Sigmoid colon (tissue), 7 donors: Measurements from ENCODE around the gene FARP2. TPM values are rescaled to one million over a fixed set of nuclear protein-coding genes. Genes with fewer than 3 reads are reported as not detected.

Experiments
- DNase-seq: peaks from one replicate; pipeline ENCODE4 v3.0.0-alpha.2; 2019
- H3K27ac ChIP-seq, 4 donors: fragments of 200-600 bp; sonication (generic); one replicate each; pipeline ENCODE4 v1.5.1; 2016 to 2019; ENCODE audit warnings: mild to moderate bottlenecking in 1 of 4
- H3K27me3 ChIP-seq, 3 donors: fragments of 200-600 bp; sonication (generic); one replicate each; pipeline ENCODE4 v1.5.1; 2019; ENCODE audit warnings: mild to moderate bottlenecking in 1 of 3
- H3K36me3 ChIP-seq, 4 donors: fragments of 200-600 bp; sonication (generic); one replicate each; pipeline ENCODE4 v1.5.1; 2016 to 2019
- H3K4me1 ChIP-seq, 4 donors: fragments of 200-600 bp; sonication (generic); one replicate each; pipeline ENCODE4 v1.5.1; 2017 to 2019
- H3K4me3 ChIP-seq, 4 donors: fragments of 200-600 bp; sonication (generic); one replicate each; pipeline ENCODE4 v1.5.1; 2017 to 2019; ENCODE audit warnings: mild to moderate bottlenecking in 2 of 4, moderate library complexity in 1 of 4
- H3K9me3 ChIP-seq, 4 donors: fragments of 200-600 bp in 3 of 4; sonication (generic) in 3 of 4; one replicate each; pipeline versions ENCODE4 v1.5.1 to v1.6.1; 2013 to 2019
- EP300 ChIP-seq, 4 donors: sonication (generic); formaldehyde crosslinking; IDR thresholded peaks; one replicate each; pipeline ENCODE4 v1.6.1; 2017; ENCODE audit warnings: antibody characterized with exemption in 4 of 4
- POLR2A ChIP-seq, 2 donors: fragments of 450-650 bp; IDR thresholded peaks; one replicate each; pipeline ENCODE4 v1.6.1; 2016; ENCODE audit warnings: antibody characterized with exemption in 2 of 2, mild to moderate bottlenecking in 2 of 2, moderate library complexity in 2 of 2
- POLR2AphosphoS5 ChIP-seq, 4 donors: sonication (generic); formaldehyde crosslinking; IDR thresholded peaks; one replicate each; pipeline ENCODE4 v1.6.1; 2017; ENCODE audit warnings: antibody characterized with exemption in 4 of 4
- WGBS, 2 donors: extraction: QIAGEN DNeasy Blood & Tissue Kit; methylation state at CpG; one replicate each; pipeline ENCODE4 v1.1.7; 2013; 5-methylcytosine and 5-hydroxymethylcytosine counted together
- intact Hi-C: fragments of 100-400 bp; cut with DNase I; formaldehyde crosslinking; loops from one replicate; pipeline ENCODE4 v1.15.1; 2023
- polyA plus RNA-seq, 3 donors: library from polyadenylated mRNA; stranded (reverse); fragments of 200-250 nt; gene quantifications; one replicate each; pipeline ENCODE4 v1.2.3, GENCODE V29; 2013
- total RNA-seq, 4 donors: library from RNA; depleted of rRNA; stranded (reverse); fragments of >200 nt; gene quantifications; one replicate each; pipeline ENCODE4 v1.1.0, GENCODE V29; 2016
- TF ChIP-seq, protein P1 (sequence below), 4 experiments: fragments of 450-650 bp in 3 of 4; fragments of 200-600 bp in 1 of 4; IDR thresholded peaks; one replicate each; pipeline ENCODE4 v1.5.1; 2016 to 2019; ENCODE audit warnings: antibody characterized with exemption in 4 of 4, mild to moderate bottlenecking in 3 of 4, moderate library complexity in 2 of 4
- donor health status: healthy with polysubstance abuse.
- donor health status: Bipolar disorder and iron deficiency.
- donor health status: healthy.

FARP2 gene
- total and polyA plus RNA-seq, 7 donors, result 19.3 to 41.6 (median 28.5) TPM

DNA sequence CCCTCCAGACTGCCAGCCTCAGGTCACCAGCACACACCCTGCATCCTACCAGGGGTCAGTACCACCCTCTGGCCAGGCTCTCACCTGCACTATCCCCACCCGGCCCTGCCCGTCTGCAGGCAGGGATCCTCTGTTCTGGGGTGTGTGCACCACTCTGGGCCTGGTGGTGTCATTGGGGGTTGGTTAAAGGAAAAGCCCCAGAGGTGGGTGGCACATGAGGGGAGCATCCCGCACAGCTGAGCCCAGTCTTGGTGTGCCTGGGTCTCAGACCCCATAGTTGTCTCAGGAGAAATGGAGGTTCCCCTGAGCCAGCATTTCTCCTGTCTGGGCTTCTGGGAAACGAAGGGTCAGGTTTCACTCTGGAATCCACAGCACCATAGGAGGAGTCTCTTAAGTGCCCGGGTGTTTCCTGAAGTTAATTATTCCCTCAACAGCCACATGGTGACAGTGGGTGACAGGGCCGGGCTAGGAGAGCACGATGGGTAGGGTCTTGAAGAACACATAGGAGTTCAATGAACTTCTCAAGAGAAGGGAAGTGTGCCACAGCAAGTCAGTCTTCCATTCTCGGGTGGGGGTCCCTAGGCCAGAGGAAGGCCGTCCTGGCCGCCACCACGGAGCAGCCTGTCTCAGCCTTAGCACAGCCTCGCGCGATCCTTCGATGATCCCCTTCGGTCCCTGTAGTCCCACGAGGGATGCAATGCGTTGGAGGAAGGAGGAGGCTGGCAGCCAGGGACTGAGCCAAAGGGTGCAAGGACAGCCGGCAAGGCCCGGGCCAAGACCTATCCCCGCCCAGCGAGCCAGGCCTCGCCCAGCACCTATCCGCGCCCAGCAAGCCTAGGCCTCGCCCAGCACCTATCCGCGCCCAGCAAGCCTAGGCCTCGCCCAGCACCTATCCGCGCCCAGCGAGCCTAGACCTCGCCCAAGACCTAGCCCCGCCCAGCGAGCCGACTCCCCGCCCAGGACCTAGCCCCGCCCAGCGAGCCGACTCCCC, 1.1 kb upstream of the FARP2 start:
- Histone ChIP-seq H3K4me3 (peak overlapping the region in 3 of 4 donors; percentile 15 to 39 (median 32)), H3K9me3 (no peaks in the 10 kb centered on the region), H3K4me1 (peaks cover 0 to 29% (median 23%) of the 10 kb centered on the region in 4 donors), H3K27me3 (no peaks in the 10 kb centered on the region), H3K27ac (peak overlapping the region; percentile 70 to 79 (median 78)), H3K36me3 (peaks cover 8 to 41% (median 25%) of the 10 kb centered on the region in 4 donors)
- TF ChIP-seq POLR2AphosphoS5 (IDR thresholded peaks at IDR 0.05), result peak in 2 of 4 donors; percentile 8 to 49
- TF ChIP-seq POLR2A (IDR thresholded peaks at IDR 0.05), result no peak
- DNase-seq, result peak; percentile 94
- intact Hi-C loops, result loop anchor here (5.0 to 10.0 kb wide), 5 partner anchors 152 to 350 kb away; partner anchors contain the start of genes ATG4B, ING5, STK25 and THAP4
- 9 to 37% methylated on average over 40 of the region's 40 CpGs for WGBS, 2 donors

DNA sequence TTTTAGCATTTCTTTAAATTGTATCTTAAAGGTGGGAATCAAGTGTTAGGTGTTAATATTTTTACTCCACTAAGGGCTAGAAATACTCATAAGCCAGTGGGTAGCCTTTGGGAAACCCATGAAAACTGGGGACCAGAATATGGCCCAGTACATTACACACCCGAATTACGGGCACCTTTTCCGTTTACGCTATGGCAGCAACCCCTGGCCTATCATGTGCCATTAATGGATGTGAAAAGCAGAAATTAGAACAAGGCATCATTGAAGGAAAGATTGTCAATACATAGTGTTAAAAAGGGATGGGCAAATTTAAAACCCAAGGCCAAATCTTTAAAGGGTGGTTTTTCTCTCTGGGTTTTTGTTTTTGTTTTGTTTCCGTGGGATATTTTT, 781 bp downstream of the FARP2 start:
- 4 to 34% methylated on average over 5 of the region's 5 CpGs for WGBS, 2 donors

DNA sequence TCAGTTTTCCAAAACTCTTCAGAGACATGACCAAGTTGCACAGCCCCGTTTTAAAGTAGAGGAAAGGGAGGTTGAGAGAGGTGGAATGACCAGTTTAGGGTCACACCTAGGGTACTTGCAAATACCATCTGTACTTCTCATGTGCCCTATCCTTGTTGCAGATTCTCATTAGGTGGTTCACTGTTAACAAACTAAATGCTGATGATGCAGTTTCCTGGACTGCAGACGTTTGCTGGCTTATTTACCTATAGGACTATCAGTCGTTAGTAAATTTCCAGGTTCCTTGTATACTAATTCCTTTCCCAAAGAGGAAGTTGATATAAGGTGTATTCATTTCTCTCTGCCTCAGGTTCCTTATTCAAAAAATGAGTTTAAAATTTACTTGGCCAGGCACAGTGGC, 1.4 kb downstream of the FARP2 start:
- 7 to 48% methylated on average over 3 of the region's 3 CpGs for WGBS, 2 donors
- intact Hi-C loops, result loop anchor here (2.0 to 10.0 kb wide), 7 partner anchors 85 to 347 kb away; partner anchors contain the start of genes ATG4B, ING5, PASK and STK25
- Histone ChIP-seq H3K27ac (no peak overlapping the region), H3K4me1 (peaks cover 0 to 29% (median 23%) of the 10 kb centered on the region in 4 donors), H3K4me3 (no peak overlapping the region), H3K36me3 (peaks cover 0 to 15% (median 4%) of the 10 kb centered on the region in 4 donors), H3K27me3 (no peaks in the 10 kb centered on the region), H3K9me3 (no peaks in the 10 kb centered on the region)
- TF ChIP-seq, protein P1, sequence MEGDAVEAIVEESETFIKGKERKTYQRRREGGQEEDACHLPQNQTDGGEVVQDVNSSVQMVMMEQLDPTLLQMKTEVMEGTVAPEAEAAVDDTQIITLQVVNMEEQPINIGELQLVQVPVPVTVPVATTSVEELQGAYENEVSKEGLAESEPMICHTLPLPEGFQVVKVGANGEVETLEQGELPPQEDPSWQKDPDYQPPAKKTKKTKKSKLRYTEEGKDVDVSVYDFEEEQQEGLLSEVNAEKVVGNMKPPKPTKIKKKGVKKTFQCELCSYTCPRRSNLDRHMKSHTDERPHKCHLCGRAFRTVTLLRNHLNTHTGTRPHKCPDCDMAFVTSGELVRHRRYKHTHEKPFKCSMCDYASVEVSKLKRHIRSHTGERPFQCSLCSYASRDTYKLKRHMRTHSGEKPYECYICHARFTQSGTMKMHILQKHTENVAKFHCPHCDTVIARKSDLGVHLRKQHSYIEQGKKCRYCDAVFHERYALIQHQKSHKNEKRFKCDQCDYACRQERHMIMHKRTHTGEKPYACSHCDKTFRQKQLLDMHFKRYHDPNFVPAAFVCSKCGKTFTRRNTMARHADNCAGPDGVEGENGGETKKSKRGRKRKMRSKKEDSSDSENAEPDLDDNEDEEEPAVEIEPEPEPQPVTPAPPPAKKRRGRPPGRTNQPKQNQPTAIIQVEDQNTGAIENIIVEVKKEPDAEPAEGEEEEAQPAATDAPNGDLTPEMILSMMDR (IDR thresholded peaks at IDR 0.05), result no peak
- TF ChIP-seq POLR2A (IDR thresholded peaks at IDR 0.05) (no peak), POLR2AphosphoS5 (IDR thresholded peaks at IDR 0.05) (no peak), EP300 (IDR thresholded peaks at IDR 0.05) (no peak)
- no peak for DNase-seq

More for the DNA sequence above, 781 bp downstream of the FARP2 start:
- Histone ChIP-seq H3K36me3 (peaks cover 2 to 22% (median 10%) of the 10 kb centered on the region in 4 donors), H3K27me3 (no peaks in the 10 kb centered on the region), H3K27ac (peak overlapping the region; percentile 91 to 98 (median 97)), H3K9me3 (no peaks in the 10 kb centered on the region), H3K4me1 (peaks cover 0 to 29% (median 23%) of the 10 kb centered on the region in 4 donors), H3K4me3 (peak overlapping the region; percentile 65 to 91 (median 74))
- intact Hi-C loops, result loop anchor here (1.0 to 10.0 kb wide), 8 partner anchors 42 to 348 kb away; partner anchors contain the start of genes ATG4B, HDLBP, ING5 and PASK
- DNase-seq, result no peak
- TF ChIP-seq POLR2AphosphoS5 (IDR thresholded peaks at IDR 0.05) (no peak), EP300 (IDR thresholded peaks at IDR 0.05) (no peak), POLR2A (IDR thresholded peaks at IDR 0.05) (no peak)
- TF ChIP-seq, protein P1 (IDR thresholded peaks at IDR 0.05), result no peak

DNA sequence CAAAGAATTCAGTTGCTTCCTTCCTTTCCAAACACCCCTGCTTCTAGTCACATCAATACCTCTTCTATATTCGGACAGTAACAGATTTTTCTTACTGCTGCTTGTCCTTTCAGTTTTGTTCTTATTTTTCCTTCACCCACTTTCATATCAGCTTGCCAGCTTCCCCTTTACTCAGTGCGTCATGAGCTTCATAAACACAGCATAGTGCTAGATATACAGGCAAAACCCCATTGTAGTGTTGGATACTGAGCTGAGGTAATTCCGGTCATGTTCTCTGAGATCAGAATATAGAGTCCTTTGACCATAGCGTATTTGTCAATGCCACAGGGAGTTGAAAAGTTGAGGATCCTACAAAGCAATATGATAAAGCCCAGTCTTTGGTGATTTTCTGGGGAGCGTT, 2.4 kb downstream of the FARP2 start:
- no peaks in the 10 kb centered on the region for H3K9me3 ChIP-seq
- H3K4me3 ChIP-seq, result no peak overlapping the region
- WGBS, 2 donors, result 11 to 48% methylated on average over 5 of the region's 5 CpGs
- H3K27ac ChIP-seq, result no peak overlapping the region
- intact Hi-C loops, result loop anchor here (5.0 to 10.0 kb wide), 5 partner anchors 149 to 346 kb away; partner anchors contain the start of genes ATG4B, ING5, STK25 and THAP4
- DNase-seq, result no peak
- peaks cover 0 to 6% (median 0%) of the 10 kb centered on the region in 4 donors for H3K36me3 ChIP-seq
- no peaks in the 10 kb centered on the region for H3K27me3 ChIP-seq
- no peak for TF ChIP-seq POLR2AphosphoS5 (IDR thresholded peaks at IDR 0.05)
- TF ChIP-seq, protein P1 (IDR thresholded peaks at IDR 0.05), result no peak
- no peak for TF ChIP-seq EP300 (IDR thresholded peaks at IDR 0.05)
- TF ChIP-seq POLR2A (IDR thresholded peaks at IDR 0.05), result no peak
- H3K4me1 ChIP-seq, result peaks cover 0 to 32% (median 26%) of the 10 kb centered on the region in 4 donors
